OCI-LY1 (cell line): ENCODE measurements around the gene RASGRF2.

Source experiments
- H2AFZ ChIP-seq: fragments of 200-600 bp; sonication (generic), shearing (Covaris generic); 2 replicates; pipeline ENCODE4 v1.6.0; 2014; ENCODE audit warnings: antibody characterized with exemption, mild to moderate bottlenecking, low read length
- H3F3A ChIP-seq: fragments of 200-600 bp; sonication (generic), shearing (Covaris generic); 2 replicates; pipeline ENCODE4 v1.6.0; 2014; ENCODE audit warnings: mild to moderate bottlenecking, antibody characterized with exemption, low read length, moderate library complexity; ENCODE audit not compliant: insufficient read depth
- H3K27ac ChIP-seq: fragments of 200-600 bp; sonication (generic); 2 replicates; pipeline ENCODE4 v1.5.1; 2014; ENCODE audit warnings: low read length, mixed run types, mild to moderate bottlenecking, low read depth; ENCODE audit not compliant: poor library complexity, severe bottlenecking
- H3K27me3 ChIP-seq: fragments of 200-600 bp; sonication (generic); 2 replicates; pipeline ENCODE4 v1.6.0; 2014; ENCODE audit warnings: antibody characterized with exemption, mild to moderate bottlenecking, low read length, moderate library complexity; ENCODE audit not compliant: insufficient read depth
- H3K36me3 ChIP-seq: fragments of 200-600 bp; sonication (generic); 2 replicates; pipeline ENCODE4 v1.6.1; 2014; ENCODE audit warnings: mild to moderate bottlenecking, antibody characterized with exemption, low read length, moderate library complexity, mixed read lengths; ENCODE audit not compliant: insufficient read depth
- H3K4me1 ChIP-seq: fragments of 200-600 bp; sonication (generic); 2 replicates; pipeline ENCODE4 v1.5.1; 2014; ENCODE audit warnings: mild to moderate bottlenecking, low read length, moderate library complexity; ENCODE audit not compliant: insufficient read depth, severe bottlenecking
- H3K4me2 ChIP-seq: fragments of 200-600 bp; sonication (generic), shearing (Covaris generic); 2 replicates; pipeline ENCODE4 v1.6.1; 2014; ENCODE audit warnings: low read length
- H3K4me3 ChIP-seq: fragments of 200-600 bp; sonication (generic); 2 replicates; pipeline ENCODE4 v1.5.1; 2014; ENCODE audit warnings: low read length, low read depth, mild to moderate bottlenecking, mixed read lengths; ENCODE audit not compliant: poor library complexity, severe bottlenecking
- H3K79me2 ChIP-seq: fragments of 200-600 bp; shearing (Covaris generic); 2 replicates; pipeline ENCODE4 v1.6.1; 2016; ENCODE audit warnings: mixed run types, low read length, mixed read lengths; ENCODE audit not compliant: insufficient read depth
- H3K9ac ChIP-seq: fragments of 200-600 bp; sonication (generic), shearing (Covaris generic); 2 replicates; pipeline ENCODE4 v1.6.1; 2014; ENCODE audit warnings: mild to moderate bottlenecking, low read length, mixed read lengths
- H3K9me2 ChIP-seq: fragments of 200-600 bp; sonication (generic), shearing (Covaris generic); 2 replicates; pipeline ENCODE4 v1.6.1; 2014; ENCODE audit warnings: low read depth, mild to moderate bottlenecking, low read length, mixed read lengths
- H3K9me3 ChIP-seq: fragments of 200-600 bp; shearing (Covaris generic); 2 replicates; pipeline ENCODE4 v1.6.1; 2014; ENCODE audit warnings: low read length, mixed read lengths
- H4K20me1 ChIP-seq: fragments of 200-600 bp; sonication (generic), shearing (Covaris generic); 2 replicates; pipeline ENCODE4 v1.6.0; 2016; ENCODE audit warnings: mild to moderate bottlenecking, low read length; ENCODE audit not compliant: insufficient read depth
- CTCF ChIP-seq: fragments of 200-600 bp; sonication (generic), shearing (Covaris generic); IDR thresholded peaks from 2 replicates; pipeline ENCODE4 v1.5.1; 2017; ENCODE audit warnings: mild to moderate bottlenecking, antibody characterized with exemption, low read length, moderate library complexity, mixed read lengths
- EZH2 ChIP-seq: fragments of 200-600 bp; sonication (generic), shearing (Covaris generic); IDR thresholded peaks from 2 replicates; pipeline ENCODE4 v1.8.0; 2017; ENCODE audit warnings: borderline replicate concordance, mixed run types, mild to moderate bottlenecking, antibody characterized with exemption, low read length, moderate library complexity, mixed read lengths

Gene RASGRF2

DNA sequence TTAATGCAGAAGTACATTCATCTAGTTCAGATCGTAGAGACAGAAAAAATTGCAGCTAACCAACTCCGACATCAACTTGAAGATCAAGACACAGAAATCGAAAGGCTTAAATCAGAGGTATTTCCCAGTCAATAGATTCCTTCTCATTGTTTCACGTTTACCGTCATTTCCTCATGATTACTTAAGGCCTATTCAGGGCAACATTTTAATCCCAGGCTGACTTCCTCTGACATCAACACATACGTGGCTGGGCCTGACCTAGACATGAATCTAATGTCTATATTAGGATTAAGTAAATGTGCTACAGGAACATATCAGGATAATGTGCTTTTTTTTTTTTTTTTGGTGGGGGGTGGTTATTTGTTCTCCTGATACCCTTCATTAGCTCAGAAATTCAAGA lies 107.9 kb downstream of the RASGRF2 start:
- Histone ChIP-seq H4K20me1 (no peaks in the 10 kb centered on the region), H2AFZ (no peak overlapping the region), H3K9me2 (no peaks in the 10 kb centered on the region), H3K79me2 (no peaks in the 10 kb centered on the region), H3F3A (no peaks in the 10 kb centered on the region), H3K36me3 (no peaks in the 10 kb centered on the region), H3K4me2 (no peak overlapping the region), H3K27ac (no peak overlapping the region), H3K4me3 (no peak overlapping the region), H3K9ac (no peak overlapping the region), H3K4me1 (no peaks in the 10 kb centered on the region), H3K27me3 (no peaks in the 10 kb centered on the region), H3K9me3 (no peaks in the 10 kb centered on the region)
- TF ChIP-seq CTCF (no peak), EZH2 (no peak)

- no peaks in the 10 kb centered on the region for H3K27me3 ChIP-seq
Observed at GRCh38 chr5:81068635-81069034, 108.5 kb downstream of the RASGRF2 start.

DNA sequence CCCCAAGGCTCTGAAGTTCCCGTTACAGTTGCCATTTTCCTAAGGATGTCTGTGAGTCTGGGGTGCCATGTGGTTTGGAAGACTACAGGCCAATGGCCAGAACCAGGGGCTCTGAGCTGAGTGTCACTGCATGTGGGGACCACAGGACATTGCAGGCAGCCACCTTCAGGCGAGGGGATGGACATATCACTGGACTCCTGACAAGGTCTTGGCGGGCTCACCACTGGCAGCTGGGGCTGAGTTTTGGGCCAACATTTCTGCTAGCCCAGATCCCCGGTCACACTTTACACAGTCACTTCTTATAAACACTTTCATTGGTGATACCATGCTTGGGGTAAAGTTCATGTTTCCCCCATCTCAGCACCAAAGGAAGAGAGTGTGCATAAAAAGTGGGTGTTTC lies 109.8 kb downstream of the RASGRF2 start:
- Histone ChIP-seq H3K27me3 (no peaks in the 10 kb centered on the region), H3K9ac (no peak overlapping the region), H3K79me2 (no peaks in the 10 kb centered on the region), H3K9me3 (no peaks in the 10 kb centered on the region), H2AFZ (no peak overlapping the region), H4K20me1 (no peaks in the 10 kb centered on the region), H3F3A (no peaks in the 10 kb centered on the region), H3K9me2 (no peaks in the 10 kb centered on the region), H3K27ac (no peak overlapping the region), H3K4me1 (no peaks in the 10 kb centered on the region), H3K36me3 (no peaks in the 10 kb centered on the region), H3K4me2 (no peak overlapping the region), H3K4me3 (no peak overlapping the region)
- TF ChIP-seq EZH2 (no peak), CTCF (no peak)

More at GRCh38 chr5:81068635-81069034, 108.5 kb downstream of the RASGRF2 start:
- Histone ChIP-seq H3K9ac (no peak overlapping the region), H3K79me2 (no peaks in the 10 kb centered on the region), H4K20me1 (no peaks in the 10 kb centered on the region), H3K4me2 (no peak overlapping the region), H3K9me2 (no peaks in the 10 kb centered on the region), H3F3A (no peaks in the 10 kb centered on the region), H3K27ac (no peak overlapping the region), H3K4me3 (no peak overlapping the region), H3K4me1 (no peaks in the 10 kb centered on the region), H2AFZ (no peak overlapping the region), H3K9me3 (no peaks in the 10 kb centered on the region), H3K36me3 (no peaks in the 10 kb centered on the region)
- TF ChIP-seq EZH2: no peak
- TF ChIP-seq CTCF: no peak
